ENCODE data around the gene FRMD3. TPM values are rescaled to one million over a fixed set of nuclear protein-coding genes. Genes with fewer than 3 reads are reported as not detected.
A peak's percentile ranks its signal among the peaks of the same experiment; 100 is the strongest.
"Not testable (repeated sequence)": the region's sequence is repeated elsewhere in the genome, so short reads cannot be mapped to it uniquely, and the experiment has no call there.

Gene FRMD3
- total and polyA plus RNA-seq, 8 donors = 1.3 to 18.0 (median 4.1) TPM

GRCh38 chr9:83367326-83367725 is 170.9 kb downstream of the FRMD3 start:
- no peak for TF ChIP-seq CTCF (IDR thresholded peaks at IDR 0.05)
- TF ChIP-seq POLR2A (IDR thresholded peaks at IDR 0.05) = no peak
- no peak for TF ChIP-seq EP300 (IDR thresholded peaks at IDR 0.05)
- TF ChIP-seq POLR2AphosphoS5 (IDR thresholded peaks at IDR 0.05) = no peak
- intact Hi-C loops (cut with DNase I; ENCODE audit: low total_unique reads) = no loop called here
- Histone ChIP-seq H3K27ac (no peak overlapping the region), H3K4me1 (no peaks in the 10 kb centered on the region), H3K27me3 (no peaks in the 10 kb centered on the region), H3K4me3 (no peak overlapping the region), H3K9me3 (no peaks in the 10 kb centered on the region), H3K36me3 (no peaks in the 10 kb centered on the region)
- 54 to 63% (median 57%) methylated on average over 2 of the region's 2 CpGs for WGBS, 5 donors
- peak in 1 of 2 donors; percentile 32 for DNase-seq

GRCh38 chr9:83362341-83362995 is 175.7 kb downstream of the FRMD3 start:
- Histone ChIP-seq H3K4me1 (no peaks in the 10 kb centered on the region), H3K27ac (no peak overlapping the region), H3K9me3 (no peaks in the 10 kb centered on the region), H3K36me3 (no peaks in the 10 kb centered on the region), H3K4me3 (no peak overlapping the region), H3K27me3 (no peaks in the 10 kb centered on the region)
- TF ChIP-seq CTCF (IDR thresholded peaks at IDR 0.05) (no peak), POLR2AphosphoS5 (IDR thresholded peaks at IDR 0.05) (no peak), POLR2A (IDR thresholded peaks at IDR 0.05) (no peak), EP300 (IDR thresholded peaks at IDR 0.05) (no peak)
- intact Hi-C loops (cut with DNase I; ENCODE audit: low total_unique reads) = no loop called here
- no peak for DNase-seq

- TF ChIP-seq POLR2AphosphoS5 (IDR thresholded peaks at IDR 0.05) = no peak
- TF ChIP-seq EP300 (IDR thresholded peaks at IDR 0.05) = no peak
- TF ChIP-seq CTCF (IDR thresholded peaks at IDR 0.05) = no peak
- TF ChIP-seq POLR2A (IDR thresholded peaks at IDR 0.05) = no peak
- Histone ChIP-seq H3K27me3 (no peaks in the 10 kb centered on the region), H3K4me3 (no peak overlapping the region), H3K9me3 (no peaks in the 10 kb centered on the region), H3K27ac (no peak overlapping the region), H3K36me3 (no peaks in the 10 kb centered on the region), H3K4me1 (no peaks in the 10 kb centered on the region)
- WGBS, 5 donors = 83 to 89% (median 85%) methylated on average over 3 of the region's 3 CpGs
- no peak for DNase-seq
- intact Hi-C loops (cut with DNase I; ENCODE audit: low total_unique reads) = no loop called here
These were observed 179.2 kb downstream of the FRMD3 start for GRCh38 chr9:83359039-83359438.

- DNase-seq; H3K27me3 ChIP-seq; H3K36me3 ChIP-seq; intact Hi-C loops (cut with DNase I; ENCODE audit: low total_unique reads); H3K4me1 ChIP-seq; H3K27ac ChIP-seq; H3K4me3 ChIP-seq; H3K9me3 ChIP-seq: not testable (repeated sequence)
- 92 to 99% (median 95%) methylated on average over 4 of the region's 4 CpGs for WGBS, 5 donors
These were observed 179.7 kb downstream of the FRMD3 start for GRCh38 chr9:83358493-83358892.

- Histone ChIP-seq H3K4me1 (no peaks in the 10 kb centered on the region), H3K27me3 (no peaks in the 10 kb centered on the region), H3K4me3 (no peak overlapping the region), H3K9me3 (no peaks in the 10 kb centered on the region), H3K36me3 (no peaks in the 10 kb centered on the region), H3K27ac (peak overlapping the region in 2 of 5 donors; percentile 32 to 43)
- TF ChIP-seq POLR2A (IDR thresholded peaks at IDR 0.05) = no peak
- TF ChIP-seq POLR2AphosphoS5 (IDR thresholded peaks at IDR 0.05) = no peak
- no peak for TF ChIP-seq CTCF (IDR thresholded peaks at IDR 0.05)
- no peak for TF ChIP-seq EP300 (IDR thresholded peaks at IDR 0.05)
- 60 to 78% (median 70%) methylated on average over 2 of the region's 2 CpGs for WGBS, 5 donors
- DNase-seq = peak in 1 of 2 donors; percentile 57
- intact Hi-C loops (cut with DNase I; ENCODE audit: low total_unique reads) = no loop called here
These were observed 182.5 kb downstream of the FRMD3 start for GRCh38 chr9:83355729-83356151.
